ENCODE data around the gene GPR137. TPM values are rescaled to one million over a fixed set of nuclear protein-coding genes. Genes with fewer than 3 reads are reported as not detected.
A peak's percentile ranks its signal among the peaks of the same experiment; 100 is the strongest.

GPR137 gene
- total and polyA plus RNA-seq, 9 of the 15 experiments (the other 6 are each of a cell fraction or from before 2014, with no cell fraction given) = 0.32 to 26.7 (median 10.7) TPM

DNA sequence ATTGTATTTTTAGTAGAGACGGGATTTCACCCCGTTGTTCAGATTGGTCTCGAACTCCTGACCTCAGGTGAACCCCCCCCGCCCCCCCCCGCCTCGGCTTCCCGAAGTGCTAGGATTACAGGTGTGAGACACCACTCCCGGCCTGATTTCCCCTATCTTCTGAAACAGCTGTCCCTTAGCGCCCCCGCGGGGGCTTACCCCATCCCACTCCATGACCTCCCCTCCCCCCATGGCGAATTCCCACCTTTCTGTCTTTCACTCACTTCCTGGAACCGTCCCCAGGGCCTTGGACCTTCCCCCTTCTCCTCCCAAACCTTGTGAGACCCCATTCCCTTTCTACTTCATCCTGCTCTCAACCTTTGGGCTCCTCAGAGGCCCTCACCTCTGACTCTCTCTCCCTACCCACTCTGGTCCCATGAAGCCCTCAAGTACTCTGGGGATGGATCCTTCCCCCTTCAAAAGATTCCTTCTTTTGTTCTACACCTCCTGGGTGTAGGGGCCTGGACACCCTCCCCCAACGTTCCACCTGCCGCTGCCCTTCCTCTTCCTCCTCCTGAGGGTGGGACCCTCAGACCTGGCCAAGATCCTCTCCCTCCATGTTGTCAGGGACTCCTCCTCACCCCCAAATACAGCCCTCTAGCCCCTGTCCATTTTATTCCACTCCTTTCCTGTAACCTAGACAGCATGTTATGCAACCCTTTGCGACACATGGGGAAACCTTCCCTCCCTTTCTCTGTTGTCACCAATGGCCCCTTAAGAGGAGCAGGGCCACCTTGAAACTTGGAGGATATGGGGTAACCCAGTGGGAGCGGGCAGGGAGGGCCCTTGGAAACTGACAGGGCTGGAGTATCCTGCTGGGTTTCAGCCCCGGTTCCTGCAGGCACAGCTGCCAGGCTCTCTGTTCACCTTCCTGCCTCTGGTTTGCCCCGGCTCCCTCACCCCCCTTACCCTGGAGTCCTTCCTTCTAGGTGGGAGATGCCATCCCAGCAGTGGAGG is 33.4 kb downstream of the GPR137 start (continued):
- TF ChIP-seq CCNT2 (IDR thresholded peaks at IDR 0.05; ENCODE audit: borderline replicate concordance, extremely low read depth, insufficient read length, low read depth, low read length) (no peak), PTRF (tag; IDR thresholded peaks at IDR 0.05) (no peak), FOXJ2 (tag; IDR thresholded peaks at IDR 0.05) (peak; percentile 34; the same call in 1 of the 2 replicates), ZNF695 (CRISPR knock-in tag; IDR thresholded peaks at IDR 0.05) (no peak), ATF1 (CRISPR knock-in tag; IDR thresholded peaks at IDR 0.05) (no peak), ATF1 (tag; IDR thresholded peaks at IDR 0.05) (no peak), MYBL2 (IDR thresholded peaks at IDR 0.05; ENCODE audit: low read depth) (no peak), MYBL2 (CRISPR knock-in tag; IDR thresholded peaks at IDR 0.05; ENCODE audit: borderline replicate concordance) (no peak), BCOR (IDR thresholded peaks at IDR 0.05) (no peak), IRF2 (CRISPR knock-in tag; IDR thresholded peaks at IDR 0.05) (no peak), MCM7 (IDR thresholded peaks at IDR 0.05) (no peak), SMAD1 (IDR thresholded peaks at IDR 0.05; ENCODE audit: low read depth, low read length, partially characterized antibody) (no peak), HOXB6 (CRISPR knock-in tag; IDR thresholded peaks at IDR 0.05; ENCODE audit: borderline replicate concordance) (no peak), ZBTB1 (CRISPR knock-in tag; IDR thresholded peaks at IDR 0.05; ENCODE audit: borderline replicate concordance, low read depth) (no peak), SRSF9 (IDR thresholded peaks at IDR 0.05; ENCODE audit: borderline replicate concordance, low read depth, low read length) (no peak)
- TF ChIP-seq, protein P1, sequence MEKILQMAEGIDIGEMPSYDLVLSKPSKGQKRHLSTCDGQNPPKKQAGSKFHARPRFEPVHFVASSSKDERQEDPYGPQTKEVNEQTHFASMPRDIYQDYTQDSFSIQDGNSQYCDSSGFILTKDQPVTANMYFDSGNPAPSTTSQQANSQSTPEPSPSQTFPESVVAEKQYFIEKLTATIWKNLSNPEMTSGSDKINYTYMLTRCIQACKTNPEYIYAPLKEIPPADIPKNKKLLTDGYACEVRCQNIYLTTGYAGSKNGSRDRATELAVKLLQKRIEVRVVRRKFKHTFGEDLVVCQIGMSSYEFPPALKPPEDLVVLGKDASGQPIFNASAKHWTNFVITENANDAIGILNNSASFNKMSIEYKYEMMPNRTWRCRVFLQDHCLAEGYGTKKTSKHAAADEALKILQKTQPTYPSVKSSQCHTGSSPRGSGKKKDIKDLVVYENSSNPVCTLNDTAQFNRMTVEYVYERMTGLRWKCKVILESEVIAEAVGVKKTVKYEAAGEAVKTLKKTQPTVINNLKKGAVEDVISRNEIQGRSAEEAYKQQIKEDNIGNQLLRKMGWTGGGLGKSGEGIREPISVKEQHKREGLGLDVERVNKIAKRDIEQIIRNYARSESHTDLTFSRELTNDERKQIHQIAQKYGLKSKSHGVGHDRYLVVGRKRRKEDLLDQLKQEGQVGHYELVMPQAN (IDR thresholded peaks at IDR 0.05; ENCODE audit: borderline replicate concordance) = 0 out of 2 replicates have a peak, but pooled peaks have one; percentile 37
- TF ChIP-seq, protein P2, sequence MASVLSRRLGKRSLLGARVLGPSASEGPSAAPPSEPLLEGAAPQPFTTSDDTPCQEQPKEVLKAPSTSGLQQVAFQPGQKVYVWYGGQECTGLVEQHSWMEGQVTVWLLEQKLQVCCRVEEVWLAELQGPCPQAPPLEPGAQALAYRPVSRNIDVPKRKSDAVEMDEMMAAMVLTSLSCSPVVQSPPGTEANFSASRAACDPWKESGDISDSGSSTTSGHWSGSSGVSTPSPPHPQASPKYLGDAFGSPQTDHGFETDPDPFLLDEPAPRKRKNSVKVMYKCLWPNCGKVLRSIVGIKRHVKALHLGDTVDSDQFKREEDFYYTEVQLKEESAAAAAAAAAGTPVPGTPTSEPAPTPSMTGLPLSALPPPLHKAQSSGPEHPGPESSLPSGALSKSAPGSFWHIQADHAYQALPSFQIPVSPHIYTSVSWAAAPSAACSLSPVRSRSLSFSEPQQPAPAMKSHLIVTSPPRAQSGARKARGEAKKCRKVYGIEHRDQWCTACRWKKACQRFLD (CRISPR knock-in tag; IDR thresholded peaks at IDR 0.05) = no peak
- TF ChIP-seq, protein P3, sequence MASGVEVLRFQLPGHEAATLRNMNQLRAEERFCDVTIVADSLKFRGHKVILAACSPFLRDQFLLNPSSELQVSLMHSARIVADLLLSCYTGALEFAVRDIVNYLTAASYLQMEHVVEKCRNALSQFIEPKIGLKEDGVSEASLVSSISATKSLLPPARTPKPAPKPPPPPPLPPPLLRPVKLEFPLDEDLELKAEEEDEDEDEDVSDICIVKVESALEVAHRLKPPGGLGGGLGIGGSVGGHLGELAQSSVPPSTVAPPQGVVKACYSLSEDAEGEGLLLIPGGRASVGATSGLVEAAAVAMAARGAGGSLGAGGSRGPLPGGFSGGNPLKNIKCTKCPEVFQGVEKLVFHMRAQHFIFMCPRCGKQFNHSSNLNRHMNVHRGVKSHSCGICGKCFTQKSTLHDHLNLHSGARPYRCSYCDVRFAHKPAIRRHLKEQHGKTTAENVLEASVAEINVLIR (CRISPR knock-in tag; IDR thresholded peaks at IDR 0.05) = no peak
- TF ChIP-seq, protein P4, sequence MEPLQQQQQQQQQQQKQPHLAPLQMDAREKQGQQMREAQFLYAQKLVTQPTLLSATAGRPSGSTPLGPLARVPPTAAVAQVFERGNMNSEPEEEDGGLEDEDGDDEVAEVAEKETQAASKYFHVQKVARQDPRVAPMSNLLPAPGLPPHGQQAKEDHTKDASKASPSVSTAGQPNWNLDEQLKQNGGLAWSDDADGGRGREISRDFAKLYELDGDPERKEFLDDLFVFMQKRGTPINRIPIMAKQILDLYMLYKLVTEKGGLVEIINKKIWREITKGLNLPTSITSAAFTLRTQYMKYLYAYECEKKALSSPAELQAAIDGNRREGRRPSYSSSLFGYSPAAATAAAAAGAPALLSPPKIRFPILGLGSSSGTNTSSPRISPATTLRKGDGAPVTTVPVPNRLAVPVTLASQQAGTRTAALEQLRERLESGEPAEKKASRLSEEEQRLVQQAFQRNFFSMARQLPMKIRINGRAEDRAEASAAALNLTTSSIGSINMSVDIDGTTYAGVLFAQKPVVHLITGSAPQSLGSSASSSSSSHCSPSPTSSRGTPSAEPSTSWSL (CRISPR knock-in tag; IDR thresholded peaks at IDR 0.05; ENCODE audit: borderline replicate concordance) = no peak
- TF ChIP-seq, protein P5, sequence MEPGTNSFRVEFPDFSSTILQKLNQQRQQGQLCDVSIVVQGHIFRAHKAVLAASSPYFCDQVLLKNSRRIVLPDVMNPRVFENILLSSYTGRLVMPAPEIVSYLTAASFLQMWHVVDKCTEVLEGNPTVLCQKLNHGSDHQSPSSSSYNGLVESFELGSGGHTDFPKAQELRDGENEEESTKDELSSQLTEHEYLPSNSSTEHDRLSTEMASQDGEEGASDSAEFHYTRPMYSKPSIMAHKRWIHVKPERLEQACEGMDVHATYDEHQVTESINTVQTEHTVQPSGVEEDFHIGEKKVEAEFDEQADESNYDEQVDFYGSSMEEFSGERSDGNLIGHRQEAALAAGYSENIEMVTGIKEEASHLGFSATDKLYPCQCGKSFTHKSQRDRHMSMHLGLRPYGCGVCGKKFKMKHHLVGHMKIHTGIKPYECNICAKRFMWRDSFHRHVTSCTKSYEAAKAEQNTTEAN (CRISPR knock-in tag; IDR thresholded peaks at IDR 0.05) = no peak
